Daoy (cell line): ENCODE data around the gene PLTP. TPM values are rescaled to one million over a fixed set of nuclear protein-coding genes. Genes with fewer than 3 reads are reported as not detected.
"Not testable (repeated sequence)": the region's sequence is repeated elsewhere in the genome, so short reads cannot be mapped to it uniquely, and the experiment has no call there.

Source experiments
- DNase-seq: peaks from one replicate; pipeline ENCODE4 v3.0.0-alpha.2; 2015; ENCODE audit warnings: low read depth
- total RNA-seq: library from RNA; depleted of rRNA; stranded (reverse); fragments of >200 nt; shearing (Covaris generic); gene quantifications from 2 replicates; pipeline ENCODE4 v1.2.3, GENCODE V29; 2014; rRNA removed

Gene PLTP
- 0.30 and 0.80 TPM in 2 replicates for total RNA-seq

- DNase-seq = no peak
Measured at GRCh38 chr20:45911486-45912343, at the start of gene PLTP. Gene PLTP (minus strand): TSS chr20:45912155. CDS start chr20:45911452, 703 bp downstream.

DNA sequence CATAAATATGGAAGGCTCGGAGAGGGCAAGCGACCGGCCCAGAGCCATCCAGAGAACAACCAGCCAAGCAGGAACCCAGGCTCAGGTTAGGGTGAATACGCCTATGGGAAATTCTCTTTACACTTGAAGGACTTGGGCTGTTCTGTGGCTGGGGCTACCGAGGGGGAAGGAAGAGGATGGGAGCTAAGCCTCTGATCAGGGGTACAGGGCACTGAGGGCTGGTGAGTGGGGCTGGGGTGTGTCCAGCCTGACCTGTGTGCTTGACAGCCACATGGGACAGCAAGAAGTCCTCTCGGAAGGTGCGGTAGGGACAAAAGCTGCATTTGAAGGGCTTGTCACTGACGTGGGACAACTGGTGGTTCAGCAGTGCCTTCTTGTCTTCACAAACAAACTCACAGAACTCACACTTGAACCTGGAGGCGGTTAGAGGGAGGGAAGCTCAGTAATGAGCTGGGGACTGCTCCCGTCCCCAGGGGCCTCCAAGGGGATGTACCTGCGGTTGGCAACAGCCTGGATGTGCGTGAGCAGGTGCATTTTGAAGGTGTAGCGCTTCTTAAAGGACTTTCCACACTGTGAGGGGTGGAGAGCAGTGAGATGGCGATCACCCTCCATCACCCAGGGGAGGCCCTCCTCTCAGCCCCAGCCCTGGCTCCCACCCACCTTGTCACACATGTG is 48.1 kb upstream of the PLTP start:
- no peak for DNase-seq

GRCh38 chr20:45959126-45959525 is 47.2 kb upstream of the PLTP start:
- no peak for DNase-seq

- DNase-seq = no peak
Measured at GRCh38 chr20:45958593-45958992, 46.6 kb upstream of the PLTP start.

- DNase-seq = no peak
Measured at GRCh38 chr20:45957021-45957941, 45.3 kb upstream of the PLTP start.

GRCh38 chr20:45956326-45956725 is 44.4 kb upstream of the PLTP start:
- DNase-seq = not testable (repeated sequence)

- no peak for DNase-seq
Measured at GRCh38 chr20:45953672-45954071, 41.7 kb upstream of the PLTP start.

- no peak for DNase-seq
Measured at GRCh38 chr20:45952861-45953260, 40.9 kb upstream of the PLTP start.

DNA sequence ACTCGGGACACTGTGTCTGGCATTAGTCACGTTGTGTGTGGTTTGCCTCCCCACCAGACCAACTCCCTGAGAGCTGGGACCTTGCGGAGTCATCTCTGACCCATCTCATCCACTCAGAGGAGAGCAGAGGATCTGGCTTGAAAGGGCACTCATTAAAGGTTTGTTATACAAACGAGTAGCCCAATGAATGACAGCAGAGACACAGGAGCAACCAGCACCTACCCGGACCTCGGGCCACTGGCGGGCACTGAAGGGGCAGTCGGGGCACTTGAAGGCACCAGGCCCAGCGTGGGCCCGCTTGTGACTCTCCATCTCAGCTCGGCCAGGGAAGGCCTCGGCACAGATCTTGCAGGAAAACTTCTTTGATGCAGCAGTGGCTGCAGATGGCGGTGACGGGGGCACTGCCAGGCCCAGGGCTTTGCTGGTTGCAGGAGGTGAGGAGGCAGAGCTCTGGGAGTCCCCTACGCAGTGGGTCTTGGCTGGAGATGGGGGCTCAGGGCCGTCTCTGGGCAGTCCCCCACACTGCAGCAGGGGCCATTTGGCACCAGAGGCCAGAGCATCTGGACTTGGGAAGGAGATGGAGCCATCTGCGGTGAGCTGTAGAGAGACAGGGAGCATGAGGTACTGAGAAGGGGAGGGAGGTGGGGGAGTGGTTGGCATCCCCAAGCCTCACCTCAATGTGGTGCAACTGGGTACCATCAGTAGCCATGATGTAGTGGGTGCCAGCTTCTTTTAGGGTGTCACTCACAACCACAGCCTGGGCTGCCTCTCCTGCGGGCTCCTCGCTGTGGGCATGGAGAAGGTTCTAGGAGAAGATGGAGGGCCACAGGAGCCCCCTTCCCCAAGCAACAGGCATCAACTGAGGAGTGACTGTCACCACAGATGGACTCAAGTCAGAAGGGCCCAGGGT is 40.2 kb upstream of the PLTP start:
- DNase-seq = no peak

- DNase-seq = no peak
Measured at GRCh38 chr20:45950330-45950646, 38.3 kb upstream of the PLTP start.

DNA sequence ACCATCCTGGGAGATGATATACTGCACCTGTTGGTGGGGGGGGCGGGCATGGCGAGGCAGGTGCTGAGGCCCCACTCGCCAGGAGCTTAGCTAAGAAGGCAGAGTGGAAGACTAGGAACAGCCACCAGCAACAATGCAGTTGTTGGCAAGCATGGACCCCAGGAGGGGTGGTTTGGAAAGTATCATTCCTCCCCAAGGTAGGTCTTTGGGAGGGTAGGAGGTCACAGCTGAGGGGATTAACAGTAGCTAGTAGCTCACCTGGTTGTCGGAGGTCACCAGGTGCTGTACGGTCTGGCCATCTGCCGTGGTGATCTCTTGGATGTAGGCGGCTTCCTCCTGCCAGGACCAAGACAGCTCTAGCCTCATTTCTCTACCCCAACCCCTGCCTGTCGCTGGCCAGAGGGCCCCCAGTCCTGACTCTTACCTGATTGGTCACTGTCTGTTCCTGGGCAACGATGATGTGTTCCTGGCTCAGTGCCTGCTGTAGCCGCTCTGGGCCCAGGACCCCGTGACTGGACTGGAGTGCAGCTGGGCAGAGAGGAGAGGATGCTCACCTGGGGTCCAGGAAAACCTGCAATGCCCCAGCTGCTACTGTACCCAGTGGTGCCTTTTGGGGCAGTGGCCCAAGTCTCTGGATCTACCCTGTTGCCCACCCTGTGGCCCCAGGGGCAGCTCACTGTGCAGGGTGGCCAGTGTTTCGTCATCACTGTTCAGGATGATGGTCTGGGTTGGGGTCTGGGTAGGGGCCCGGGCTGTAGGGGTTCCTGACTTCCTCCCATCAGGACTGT is 37.8 kb upstream of the PLTP start:
- DNase-seq = no peak

DNA sequence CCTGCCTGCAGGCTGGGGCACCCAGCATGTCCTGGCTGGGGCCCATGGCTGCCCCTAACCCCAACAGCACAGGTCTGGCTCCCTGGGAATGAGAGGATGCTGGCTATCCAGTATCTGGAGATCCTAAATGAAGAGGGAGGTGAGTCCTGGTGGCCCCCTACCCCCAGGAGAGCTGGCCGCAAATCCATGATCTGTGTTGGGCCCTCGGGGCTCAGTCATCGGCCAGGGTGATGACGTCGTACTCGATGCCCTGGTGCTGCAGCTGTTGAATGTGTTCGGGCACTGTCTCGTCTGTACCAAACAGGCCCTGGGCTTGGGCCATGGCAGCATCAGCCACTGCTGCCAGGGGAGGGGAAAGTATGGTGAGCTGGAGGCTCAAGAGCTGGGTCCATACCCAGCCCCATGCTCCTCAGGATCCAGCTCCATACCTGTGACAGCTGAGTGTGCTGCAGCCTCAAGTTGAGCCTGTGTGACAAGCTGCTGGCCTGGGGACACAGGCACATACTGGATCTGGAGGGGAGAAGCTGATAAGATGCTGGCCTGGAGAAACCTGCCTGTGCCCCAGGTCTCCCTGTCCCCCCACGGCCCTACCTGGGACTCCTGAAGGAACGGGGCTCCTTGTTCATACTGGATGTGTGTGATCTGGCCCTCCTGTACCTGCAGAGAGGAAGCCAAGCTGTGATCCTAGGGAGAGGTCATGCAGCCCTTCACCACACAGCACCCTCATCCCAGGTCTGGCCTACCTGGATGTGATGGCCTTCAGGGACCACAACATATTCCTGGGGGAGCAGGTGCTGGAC is 37.0 kb upstream of the PLTP start:
- DNase-seq = no peak

- no peak for DNase-seq
Measured at GRCh38 chr20:45948261-45948733, 36.3 kb upstream of the PLTP start.

GRCh38 chr20:45947110-45947866 is 35.3 kb upstream of the PLTP start:
- DNase-seq = no peak

DNA sequence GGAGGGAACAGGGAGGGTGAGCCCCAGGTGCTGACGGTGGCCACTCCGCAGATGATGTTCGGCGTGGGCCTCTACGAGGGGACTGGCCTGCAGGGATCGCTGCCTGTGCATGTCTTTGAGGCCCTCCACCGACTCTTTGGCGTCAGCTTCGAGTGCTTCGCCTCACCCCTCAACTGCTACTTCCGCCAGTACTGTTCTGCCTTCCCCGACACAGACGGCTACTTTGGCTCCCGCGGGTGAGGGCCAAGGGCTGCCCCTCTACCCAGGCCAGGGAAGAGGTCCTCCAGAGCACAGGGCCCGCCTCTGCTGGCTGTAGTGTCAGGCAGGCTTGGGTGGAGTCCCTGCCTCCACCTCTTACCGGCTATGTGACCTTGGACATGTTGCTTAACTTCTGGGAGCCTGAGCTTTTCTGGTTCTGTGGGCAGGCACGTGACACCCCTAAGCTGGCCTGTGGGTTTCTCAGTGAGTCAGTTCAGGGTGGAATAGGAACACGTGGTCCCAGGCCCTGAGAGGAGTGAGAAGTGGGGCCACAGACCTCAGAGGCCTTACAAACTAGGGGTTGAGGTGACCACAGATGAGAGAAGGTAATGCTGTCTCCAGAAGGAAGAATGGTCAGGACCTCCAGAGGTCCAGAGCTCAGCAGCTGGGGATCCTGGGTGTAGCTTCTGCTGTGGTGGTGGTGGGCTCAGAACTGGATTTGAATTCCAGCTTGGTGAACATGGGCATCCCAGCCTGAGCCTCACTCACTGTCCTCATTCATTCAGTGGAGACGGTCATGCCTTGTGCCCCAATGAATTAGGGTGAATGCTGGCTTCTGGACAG is 34.4 kb upstream of the PLTP start:
- peak; percentile 25 for DNase-seq

GRCh38 chr20:45945678-45946148 is 33.8 kb upstream of the PLTP start:
- DNase-seq = peak; percentile 54

DNA sequence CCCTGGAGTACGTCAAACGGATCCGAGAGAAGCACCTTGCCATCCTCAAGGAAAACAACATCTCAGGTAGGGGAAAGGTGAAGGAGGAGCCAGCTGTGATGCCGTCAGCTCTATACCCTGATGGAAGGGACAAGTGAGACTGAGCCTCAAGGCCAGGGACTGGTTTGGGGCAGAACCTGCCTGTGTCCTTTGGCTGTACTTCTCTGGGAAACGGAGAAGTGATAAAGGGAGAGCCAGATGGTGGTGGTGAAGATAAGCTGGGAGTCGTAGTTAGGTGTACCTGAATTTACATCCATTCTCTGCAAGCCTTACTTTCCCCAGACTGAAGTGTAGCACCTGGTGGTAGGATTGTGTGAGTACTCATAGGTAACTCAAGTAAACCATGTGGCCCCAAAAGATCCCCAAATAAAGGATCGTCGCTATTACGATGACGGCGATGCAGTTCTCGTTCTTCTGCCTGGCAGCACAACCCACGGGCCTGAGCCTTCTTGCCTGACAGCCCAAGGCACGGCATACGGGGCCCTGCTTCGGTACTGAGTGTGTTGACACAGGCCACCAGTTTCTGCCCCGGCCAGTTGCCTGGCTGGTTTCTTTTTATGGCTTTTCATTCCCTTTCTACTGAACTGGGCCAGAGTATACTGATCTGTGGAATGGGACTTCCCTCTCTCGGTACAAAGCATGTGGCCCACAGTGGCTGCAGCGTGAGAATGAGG is 33.2 kb upstream of the PLTP start:
- DNase-seq = no peak
